Body of pancreas (tissue), 4 donors: ENCODE results near the gene NANOS3.

Experiments used
- CTCF ChIP-seq, 7 experiments: fragments of 450-650 bp in 4 of 7; fragments of 200-600 bp in 3 of 7; sonication (generic) in 3 of 7; IDR thresholded peaks; one replicate each; pipeline ENCODE4 v1.5.1; 2016 to 2019; ENCODE audit warnings: antibody characterized with exemption in 7 of 7
- POLR2A ChIP-seq, 3 donors: fragments of 450-650 bp; IDR thresholded peaks; one replicate each; pipeline ENCODE4 v1.6.1; 2016; ENCODE audit warnings: antibody characterized with exemption in 3 of 3, mild to moderate bottlenecking in 2 of 3

GRCh38 chr19:13835791-13836723 is 40.9 kb upstream of the NANOS3 start:
- TF ChIP-seq CTCF (IDR thresholded peaks at IDR 0.05) = no peak
- peak in 1 of 3 donors; percentile 4 for TF ChIP-seq POLR2A (IDR thresholded peaks at IDR 0.05)
